Gastroesophageal sphincter (tissue), 4 donors: ENCODE results near the gene SELENOV. TPM values are rescaled to one million over a fixed set of nuclear protein-coding genes. Genes with fewer than 3 reads are reported as not detected.
A peak's percentile ranks its signal among the peaks of the same experiment; 100 is the strongest.

Experiments used
- ATAC-seq: fragments of 150-250 bp; one replicate; pipeline ENCODE4 v1.9.1; 2016; ENCODE audit warnings: mild to moderate bottlenecking, moderate library complexity
- H3K27ac ChIP-seq, 4 donors: fragments of 200-600 bp; sonication (generic) in 3 of 4; 1 replicate in 3 of 4; 2 replicates in 1 of 4; pipeline ENCODE4 v1.5.1; 2016 to 2019
- H3K27me3 ChIP-seq: fragments of 200-600 bp; sonication (generic); one replicate; pipeline ENCODE4 v1.5.1; 2019
- H3K36me3 ChIP-seq, 2 donors: fragments of 200-600 bp; sonication (generic); one replicate each; pipeline ENCODE4 v1.5.1; 2019; ENCODE audit warnings: control low read depth in 1 of 2
- H3K4me1 ChIP-seq, 3 donors: fragments of 200-600 bp; sonication (generic); 1 replicate in 2 of 3; 2 replicates in 1 of 3; pipeline ENCODE4 v1.5.1; 2016 to 2019; ENCODE audit warnings: control low read depth in 2 of 3
- H3K4me3 ChIP-seq, 2 donors: fragments of 200-600 bp; sonication (generic); one replicate each; pipeline ENCODE4 v1.5.1; 2019; ENCODE audit warnings: mild to moderate bottlenecking in 1 of 2, moderate library complexity in 1 of 2
- H3K9me3 ChIP-seq, 3 donors: fragments of 200-600 bp; sonication (generic); one replicate each; pipeline ENCODE4 v1.5.1; 2017 to 2019; ENCODE audit warnings: control low read depth in 2 of 3
- EP300 ChIP-seq: sonication (generic); formaldehyde crosslinking; IDR thresholded peaks from one replicate; pipeline ENCODE4 v1.6.1; 2017; ENCODE audit warnings: antibody characterized with exemption, mild to moderate bottlenecking
- POLR2A ChIP-seq, 2 donors: fragments of 450-650 bp; IDR thresholded peaks; one replicate each; pipeline ENCODE4 v1.6.1; 2017; ENCODE audit warnings: antibody characterized with exemption in 2 of 2, mild to moderate bottlenecking in 2 of 2, moderate library complexity in 1 of 2
- POLR2AphosphoS5 ChIP-seq: sonication (generic); formaldehyde crosslinking; IDR thresholded peaks from one replicate; pipeline ENCODE4 v1.6.1; 2017; ENCODE audit warnings: antibody characterized with exemption
- WGBS, 2 donors: methylation state at CpG; one replicate each; pipeline ENCODE4 v1.1.5; 2018; ENCODE audit warnings: low coverage in 1 of 2; 5-methylcytosine and 5-hydroxymethylcytosine counted together
- total RNA-seq, 4 donors: library from RNA; depleted of rRNA; stranded (reverse); fragments of >200 nt; gene quantifications; one replicate each; pipeline ENCODE4 v1.1.0, GENCODE V29; 2016
- TF ChIP-seq, protein P1 (sequence below), 4 experiments: fragments of 200-600 bp in 2 of 4; fragments of 450-650 bp in 2 of 4; sonication (generic) in 1 of 4; IDR thresholded peaks; one replicate each; pipeline ENCODE4 v1.5.1; 2017 to 2019; ENCODE audit warnings: antibody characterized with exemption in 4 of 4, mild to moderate bottlenecking in 2 of 4, moderate library complexity in 2 of 4

SELENOV gene
- total RNA-seq, 4 donors from 2014 or later, result not detected

DNA sequence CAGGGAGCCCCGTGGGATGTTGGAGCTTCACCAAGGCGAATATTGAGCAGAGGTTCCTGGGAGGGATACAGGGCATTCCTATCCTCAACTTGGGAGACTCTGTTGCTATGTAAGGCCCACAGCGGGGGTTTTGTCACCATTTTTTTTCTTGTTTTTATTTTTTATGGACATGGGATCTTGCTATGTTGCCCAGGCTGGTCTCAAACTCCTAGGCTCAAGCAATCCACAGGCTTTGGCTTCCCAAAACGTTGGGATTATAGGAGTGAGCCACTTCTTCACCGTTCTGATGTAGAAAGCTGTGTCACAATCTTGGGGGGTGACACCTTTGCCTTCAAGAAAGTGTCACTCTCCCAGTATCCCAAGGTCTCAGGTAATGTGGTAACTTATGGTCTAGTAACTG is 13.6 kb upstream of the SELENOV start:
- no peak overlapping the region for H3K27ac ChIP-seq
- peaks cover 0 to 30% (median 17%) of the 10 kb centered on the region in 3 donors for H3K4me1 ChIP-seq
- ATAC-seq, result no peak
- peaks cover 0 to 6% (median 0%) of the 10 kb centered on the region in 3 donors for H3K9me3 ChIP-seq
- TF ChIP-seq POLR2A (IDR thresholded peaks at IDR 0.05) (no peak), POLR2AphosphoS5 (no peak), EP300 (no peak)
- TF ChIP-seq, protein P1, sequence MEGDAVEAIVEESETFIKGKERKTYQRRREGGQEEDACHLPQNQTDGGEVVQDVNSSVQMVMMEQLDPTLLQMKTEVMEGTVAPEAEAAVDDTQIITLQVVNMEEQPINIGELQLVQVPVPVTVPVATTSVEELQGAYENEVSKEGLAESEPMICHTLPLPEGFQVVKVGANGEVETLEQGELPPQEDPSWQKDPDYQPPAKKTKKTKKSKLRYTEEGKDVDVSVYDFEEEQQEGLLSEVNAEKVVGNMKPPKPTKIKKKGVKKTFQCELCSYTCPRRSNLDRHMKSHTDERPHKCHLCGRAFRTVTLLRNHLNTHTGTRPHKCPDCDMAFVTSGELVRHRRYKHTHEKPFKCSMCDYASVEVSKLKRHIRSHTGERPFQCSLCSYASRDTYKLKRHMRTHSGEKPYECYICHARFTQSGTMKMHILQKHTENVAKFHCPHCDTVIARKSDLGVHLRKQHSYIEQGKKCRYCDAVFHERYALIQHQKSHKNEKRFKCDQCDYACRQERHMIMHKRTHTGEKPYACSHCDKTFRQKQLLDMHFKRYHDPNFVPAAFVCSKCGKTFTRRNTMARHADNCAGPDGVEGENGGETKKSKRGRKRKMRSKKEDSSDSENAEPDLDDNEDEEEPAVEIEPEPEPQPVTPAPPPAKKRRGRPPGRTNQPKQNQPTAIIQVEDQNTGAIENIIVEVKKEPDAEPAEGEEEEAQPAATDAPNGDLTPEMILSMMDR (IDR thresholded peaks at IDR 0.05), result no peak
- H3K27me3 ChIP-seq, result peaks cover 100% of the 10 kb centered on the region
- no peak overlapping the region for H3K4me3 ChIP-seq
- H3K36me3 ChIP-seq, result no peaks in the 10 kb centered on the region
- WGBS, 2 donors, result 40 to 71% methylated on average over 1 to 2 of the region's 5 CpGs

DNA sequence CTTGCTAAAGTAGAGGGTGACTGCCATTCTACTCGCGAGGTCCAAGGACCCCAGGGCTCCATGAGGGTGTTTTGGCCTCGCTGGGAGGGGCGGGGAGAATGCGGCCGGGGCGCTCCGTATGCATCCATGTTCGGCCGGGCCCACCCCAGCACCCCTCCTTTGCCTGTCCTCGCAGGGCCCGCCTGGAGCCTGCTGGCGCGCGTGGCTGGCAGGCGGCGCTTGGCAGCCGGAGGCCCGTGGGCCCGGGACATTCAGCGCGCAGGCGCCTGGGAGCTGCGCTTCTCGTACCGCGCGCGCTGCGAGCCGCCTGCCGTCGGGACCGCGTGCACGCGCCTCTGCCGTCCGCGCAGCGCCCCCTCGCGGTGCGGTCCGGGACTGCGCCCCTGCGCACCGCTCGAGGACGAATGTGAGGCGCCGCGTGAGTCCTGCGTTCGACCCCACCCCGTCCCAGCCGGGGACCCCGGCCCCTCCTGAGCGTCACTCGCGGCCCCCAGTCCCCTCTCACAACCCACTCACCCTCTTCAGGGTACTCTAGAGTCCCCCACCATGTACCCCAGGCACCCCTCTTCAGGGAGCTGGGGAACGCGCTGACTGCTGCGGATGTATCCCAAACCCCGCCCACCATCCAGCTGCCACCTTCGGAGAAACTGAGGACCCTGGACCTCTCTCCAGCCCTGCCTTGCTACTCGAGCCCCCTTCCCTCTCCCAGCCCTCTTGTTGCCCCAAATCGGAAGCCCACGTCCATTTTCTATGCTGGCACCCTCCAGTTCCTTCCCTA is 12.1 kb upstream of the SELENOV start:
- H3K27ac ChIP-seq, result no peak overlapping the region
- peaks cover 0 to 6% (median 0%) of the 10 kb centered on the region in 3 donors for H3K9me3 ChIP-seq
- TF ChIP-seq POLR2AphosphoS5, result no peak
- TF ChIP-seq POLR2A (IDR thresholded peaks at IDR 0.05), result no peak
- TF ChIP-seq, protein P1 (IDR thresholded peaks at IDR 0.05), result peak in 3 of 4 experiments; percentile 56 to 86 (median 80)
- TF ChIP-seq EP300, result no peak
- H3K27me3 ChIP-seq, result peaks cover 100% of the 10 kb centered on the region
- no peaks in the 10 kb centered on the region for H3K36me3 ChIP-seq
- peak overlapping the region in 1 of 2 donors; percentile 4 for H3K4me3 ChIP-seq
- WGBS, 2 donors, result 9 to 36% methylated on average over 5 to 9 of the region's 69 CpGs
- ATAC-seq, result peak; percentile 77
- H3K4me1 ChIP-seq, result peaks cover 0 to 40% (median 15%) of the 10 kb centered on the region in 3 donors

DNA sequence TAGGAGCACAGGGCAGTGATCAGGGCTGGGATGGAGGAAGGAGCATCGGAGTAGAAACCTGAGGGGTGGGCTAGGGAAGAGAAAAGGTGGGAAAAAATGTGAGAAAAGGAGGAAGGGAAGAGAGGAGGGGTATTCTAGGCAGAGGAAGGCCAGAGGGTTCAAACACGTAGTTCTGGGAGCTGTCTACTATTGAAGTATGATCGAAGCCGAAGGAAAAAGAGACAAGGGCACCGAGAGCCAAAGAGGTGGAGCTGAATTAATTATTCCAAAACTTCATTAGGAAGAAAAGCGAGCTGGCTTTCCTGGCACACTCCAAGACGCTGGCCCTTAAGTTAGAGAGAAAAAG is 8.4 kb upstream of the SELENOV start:
- peaks cover 0 to 23% (median 0%) of the 10 kb centered on the region in 3 donors for H3K4me1 ChIP-seq
- ATAC-seq, result no peak
- peaks cover 0 to 6% (median 0%) of the 10 kb centered on the region in 3 donors for H3K9me3 ChIP-seq
- TF ChIP-seq EP300 (no peak), POLR2AphosphoS5 (no peak), POLR2A (IDR thresholded peaks at IDR 0.05) (no peak)
- TF ChIP-seq, protein P1 (IDR thresholded peaks at IDR 0.05), result no peak
- no peak overlapping the region for H3K27ac ChIP-seq
- H3K27me3 ChIP-seq, result peaks cover 97% of the 10 kb centered on the region
- no peaks in the 10 kb centered on the region for H3K36me3 ChIP-seq
- peak overlapping the region in 1 of 2 donors; percentile 46 for H3K4me3 ChIP-seq
- 20 to 45% methylated on average over 1 to 7 of the region's 7 CpGs for WGBS, 2 donors

DNA sequence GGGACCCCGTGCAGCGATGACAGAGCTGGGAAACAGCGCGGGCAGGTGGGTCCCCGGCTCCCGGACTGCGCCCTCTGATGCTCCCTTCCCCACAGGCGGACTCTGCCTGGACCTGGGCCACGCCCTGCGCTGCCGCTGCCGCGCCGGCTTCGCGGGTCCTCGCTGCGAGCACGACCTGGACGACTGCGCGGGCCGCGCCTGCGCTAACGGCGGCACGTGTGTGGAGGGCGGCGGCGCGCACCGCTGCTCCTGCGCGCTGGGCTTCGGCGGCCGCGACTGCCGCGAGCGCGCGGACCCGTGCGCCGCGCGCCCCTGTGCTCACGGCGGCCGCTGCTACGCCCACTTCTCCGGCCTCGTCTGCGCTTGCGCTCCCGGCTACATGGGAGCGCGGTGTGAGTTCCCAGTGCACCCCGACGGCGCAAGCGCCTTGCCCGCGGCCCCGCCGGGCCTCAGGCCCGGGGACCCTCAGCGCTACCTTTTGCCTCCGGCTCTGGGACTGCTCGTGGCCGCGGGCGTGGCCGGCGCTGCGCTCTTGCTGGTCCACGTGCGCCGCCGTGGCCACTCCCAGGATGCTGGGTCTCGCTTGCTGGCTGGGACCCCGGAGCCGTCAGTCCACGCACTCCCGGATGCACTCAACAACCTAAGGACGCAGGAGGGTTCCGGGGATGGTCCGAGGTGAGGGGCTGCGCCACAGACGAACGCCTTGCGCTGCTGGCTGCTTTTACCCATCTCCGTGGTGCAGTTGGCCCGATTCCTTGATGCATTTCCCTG is 7.8 kb upstream of the SELENOV start:
- no peak for TF ChIP-seq EP300
- no peak for TF ChIP-seq POLR2A (IDR thresholded peaks at IDR 0.05)
- no peak for TF ChIP-seq POLR2AphosphoS5
- TF ChIP-seq, protein P1 (IDR thresholded peaks at IDR 0.05), result no peak
- H3K4me1 ChIP-seq, result peaks cover 0 to 23% (median 0%) of the 10 kb centered on the region in 3 donors
- H3K27me3 ChIP-seq, result peaks cover 97% of the 10 kb centered on the region
- ATAC-seq, result no peak
- H3K27ac ChIP-seq, result no peak overlapping the region
- H3K4me3 ChIP-seq, result peak overlapping the region in 1 of 2 donors; percentile 46
- no peaks in the 10 kb centered on the region for H3K36me3 ChIP-seq
- WGBS, 2 donors, result 8% methylated on average over 19 of the region's 96 CpGs; no CpG with 5 or more reads in 1 of the 2 donors
- H3K9me3 ChIP-seq, result peaks cover 0 to 6% (median 0%) of the 10 kb centered on the region in 3 donors
